Endothelial cell of umbilical vein (primary cell): ENCODE results near the gene SH3GLB2.

ENCODE experiments used
- CTCF ChIP-seq, 2 donors: IDR thresholded peaks; 1 replicate in 1 of 2; 2 replicates in 1 of 2; pipeline ENCODE4 v1.5.1; 2011; ENCODE audit warnings: low read length in 2 of 2, mild to moderate bottlenecking in 2 of 2, moderate library complexity in 2 of 2, control low read depth in 1 of 2, inconsistent platforms in 1 of 2, low read depth in 1 of 2; ENCODE audit not compliant: insufficient read depth in 1 of 2; ENCODE audit errors: extremely low read depth in 1 of 2
- POLR2AphosphoS5 ChIP-seq: IDR thresholded peaks from 2 replicates; pipeline ENCODE4 v1.6.1; 2012; ENCODE audit warnings: low read depth, mild to moderate bottlenecking, control low read depth, low read length, moderate library complexity; ENCODE audit not compliant: insufficient read depth

DNA sequence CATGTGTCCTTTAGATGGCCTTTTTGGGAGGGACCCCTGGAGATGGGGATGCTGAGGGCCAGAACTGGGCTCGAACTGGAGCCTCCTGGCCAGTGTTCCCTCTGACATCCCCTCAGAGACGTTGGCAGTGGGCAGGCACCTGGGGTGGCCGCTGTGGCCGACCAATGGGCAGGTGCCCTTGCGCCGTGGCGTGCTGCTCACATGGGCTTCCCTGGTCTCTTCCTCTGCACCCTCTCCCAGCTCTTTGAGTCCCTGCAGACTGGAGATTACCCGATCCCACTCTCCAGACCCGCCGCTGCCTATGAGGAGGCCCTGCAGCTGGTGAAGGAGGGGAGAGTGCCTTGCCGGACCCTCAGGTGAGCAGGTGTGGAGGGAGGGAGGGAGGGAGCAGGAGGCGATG, 32.9 kb upstream of the SH3GLB2 start:
- TF ChIP-seq CTCF (IDR thresholded peaks at IDR 0.05; ENCODE audit: extremely low read depth in 1 of 2, insufficient read depth in 1 of 2, low read depth in 1 of 2, low read length in 2 of 2) (no peak), POLR2AphosphoS5 (no peak)
